CD4-positive, alpha-beta T cell (primary cell): Measurements from ENCODE around the gene YAE1. TPM values are rescaled to one million over a fixed set of nuclear protein-coding genes. Genes with fewer than 3 reads are reported as not detected.

Experiments
- ATAC-seq: fragments of 200-7000 bp; cut with Tn5 transposase; one replicate; pipeline ENCODE4 v1.10.0; 2022; ENCODE audit warnings: mild to moderate bottlenecking; ENCODE audit not compliant: poor library complexity
- CTCF ChIA-PET: fragments of 350-600 bp; sonication (Branson Sonifier 250); formaldehyde crosslinking; loops from one replicate; lab custom pipeline; 2021; ENCODE audit warnings: antibody characterized with exemption, inconsistent platforms; lab: Charles Lee
- POLR2A ChIA-PET: fragments of 350-600 bp; sonication (Branson Sonifier 250); formaldehyde crosslinking; loops from one replicate; lab custom pipeline; 2021; ENCODE audit warnings: antibody characterized with exemption, inconsistent platforms; lab: Charles Lee
- DNase-seq, 14 experiments: peaks; one replicate each; pipeline ENCODE4 v3.0.0-alpha.2; 2013 to 2020; ENCODE audit warnings: mixed read lengths in 2 of 14
- H3K27ac ChIP-seq, 2 donors: one replicate each; pipeline versions ENCODE4 v1.5.1 to v1.7.0; 2013; ENCODE audit warnings: low read length in 2 of 2, low read depth in 1 of 2, mild to moderate bottlenecking in 1 of 2
- H3K27me3 ChIP-seq, 2 experiments: 1 replicate in 1 of 2; 2 replicates in 1 of 2; pipeline versions ENCODE4 v1.6.1 to v1.7.0; 2013; ENCODE audit warnings: low read length in 2 of 2, control low read depth in 1 of 2, mild to moderate bottlenecking in 1 of 2, moderate library complexity in 1 of 2; ENCODE audit not compliant: insufficient read depth in 2 of 2, control insufficient read depth in 1 of 2
- H3K36me3 ChIP-seq: one replicate; pipeline ENCODE4 v1.6.1; 2013; ENCODE audit warnings: low read length, control low read depth; ENCODE audit not compliant: insufficient read depth
- H3K4me1 ChIP-seq: one replicate; pipeline ENCODE4 v1.6.1; 2013; ENCODE audit warnings: low read length, control low read depth; ENCODE audit not compliant: insufficient read depth
- H3K4me3 ChIP-seq: one replicate; pipeline ENCODE4 v1.5.1; 2013; ENCODE audit warnings: mild to moderate bottlenecking, low read length, moderate library complexity
- H3K9me3 ChIP-seq, 2 experiments: 1 replicate in 1 of 2; 2 replicates in 1 of 2; pipeline versions ENCODE4 v1.6.1 to v1.7.0; 2013; ENCODE audit warnings: low read length in 2 of 2, mild to moderate bottlenecking in 2 of 2, control low read depth in 1 of 2, moderate library complexity in 1 of 2; ENCODE audit not compliant: control insufficient read depth in 1 of 2, insufficient read depth in 1 of 2
- H3K27ac Mint-ChIP-seq: one replicate; pipeline ENCODE4 v1.8.0; 2020; ENCODE audit warnings: mixed read lengths
- H3K27me3 Mint-ChIP-seq: one replicate; pipeline ENCODE4 v1.8.0; 2021; ENCODE audit warnings: mixed read lengths
- H3K36me3 Mint-ChIP-seq: one replicate; pipeline ENCODE4 v1.8.0; 2021; ENCODE audit warnings: low read depth, mixed read lengths
- H3K4me1 Mint-ChIP-seq: one replicate; pipeline ENCODE4 v1.8.0; 2021; ENCODE audit warnings: low read depth, mixed read lengths
- H3K4me3 Mint-ChIP-seq: one replicate; pipeline ENCODE4 v1.8.0; 2020; ENCODE audit warnings: mild to moderate bottlenecking, mixed read lengths
- H3K9me3 Mint-ChIP-seq: one replicate; pipeline ENCODE4 v1.8.0; 2020; ENCODE audit warnings: mixed read lengths
- CTCF ChIP-seq: fragments of 200-600 bp; IDR thresholded peaks from one replicate; pipeline ENCODE4 v1.8.0; 2022; ENCODE audit warnings: antibody characterized with exemption, mild to moderate bottlenecking
- intact Hi-C, 2 experiments: fragments of 100-400 bp; cut with DNase I in 1 of 2; cut with micrococcal nuclease in 1 of 2; formaldehyde crosslinking; loops; one replicate each; pipeline versions ENCODE4 v1.15.1 to v1.9.0; 2023 to 2025; cut with DNase I, micrococcal nuclease
- total RNA-seq, 174 experiments: library from RNA in 2 of 174; stranded (reverse) in 2 of 174; gene quantifications; one replicate each; pipeline ENCODE4 v1.2.3 and lab custom pipeline; 2021 to 2026

Gene YAE1
- total RNA-seq, 2 experiments from 2014 or later = 5.0 to 7.4 TPM

- Histone ChIP-seq H3K27ac (no peak overlapping the region), H3K27me3 (peaks cover 0 to 5% of the 10 kb centered on the region in 2 experiments), H3K36me3 (no peaks in the 10 kb centered on the region), H3K4me3 (no peak overlapping the region), H3K4me1 (peaks cover 13% of the 10 kb centered on the region), H3K9me3 (no peaks in the 10 kb centered on the region)
- intact Hi-C loops = no loop called here
- DNase-seq = no peak
- no peak for TF ChIP-seq CTCF
- H3K4me1 Mint-ChIP-seq = peaks cover 65% of the 10 kb centered on the region
- H3K36me3 Mint-ChIP-seq = no peaks in the 10 kb centered on the region
- no peak overlapping the region for H3K4me3 Mint-ChIP-seq
- peak overlapping the region; percentile 48 for H3K27ac Mint-ChIP-seq
- ChIA-PET POLR2A (interaction anchor here (0.7 to 1.6 kb wide), 2 partner anchors 8 to 17 kb away, joined by 3 to 16 read pairs; partner anchors contain the start of gene RALA), CTCF (interaction anchor here (1.8 kb wide), 1 partner anchor 26 kb away, joined by 3 read pairs; no protein-coding TSS in a partner anchor)
- H3K27me3 Mint-ChIP-seq = peaks cover 17% of the 10 kb centered on the region
- ATAC-seq = no peak
- no peaks in the 10 kb centered on the region for H3K9me3 Mint-ChIP-seq
These were observed 40.1 kb downstream of the YAE1 start for GRCh38 chr7:39606352-39606751.

- ATAC-seq (no peak), DNase-seq (no peak)
- ChIA-PET POLR2A (interaction anchor here (1.1 kb wide), 1 partner anchor 26 kb away, joined by 3 read pairs; no protein-coding TSS in a partner anchor), CTCF (no interaction called here)
- Histone ChIP-seq H3K9me3 (no peaks in the 10 kb centered on the region), H3K4me3 (no peak overlapping the region), H3K36me3 (no peaks in the 10 kb centered on the region), H3K27me3 (peaks cover 0 to 5% of the 10 kb centered on the region in 2 experiments), H3K27ac (no peak overlapping the region), H3K4me1 (peaks cover 13% of the 10 kb centered on the region)
- Mint-ChIP-seq H3K4me3 (no peak overlapping the region), H3K4me1 (peaks cover 65% of the 10 kb centered on the region), H3K27me3 (peaks cover 17% of the 10 kb centered on the region), H3K9me3 (no peaks in the 10 kb centered on the region), H3K36me3 (no peaks in the 10 kb centered on the region), H3K27ac (no peak overlapping the region)
- intact Hi-C loops = no loop called here
- TF ChIP-seq CTCF = no peak
These were observed 40.7 kb downstream of the YAE1 start for GRCh38 chr7:39606941-39607340.

GRCh38 chr7:39607865-39608264 lies 41.7 kb downstream of the YAE1 start:
- H3K27ac ChIP-seq = no peak overlapping the region
- no peaks in the 10 kb centered on the region for H3K9me3 Mint-ChIP-seq
- ChIA-PET CTCF (no interaction called here), POLR2A (interaction anchor here (1.0 kb wide), 1 partner anchor 15 kb away, joined by 5 read pairs; the partner anchor contains the start of gene RALA)
- no peak overlapping the region for H3K4me3 Mint-ChIP-seq
- no peak overlapping the region for H3K27ac Mint-ChIP-seq
- H3K4me3 ChIP-seq = no peak overlapping the region
- H3K4me1 ChIP-seq = peaks cover 13% of the 10 kb centered on the region
- ATAC-seq (no peak), DNase-seq (no peak)
- H3K36me3 Mint-ChIP-seq = no peaks in the 10 kb centered on the region
- no peak for TF ChIP-seq CTCF
- H3K36me3 ChIP-seq = no peaks in the 10 kb centered on the region
- intact Hi-C loops = no loop called here
- no peaks in the 10 kb centered on the region for H3K9me3 ChIP-seq
- H3K4me1 Mint-ChIP-seq = peaks cover 65% of the 10 kb centered on the region
- H3K27me3 Mint-ChIP-seq = peaks cover 17% of the 10 kb centered on the region
- peaks cover 0 to 5% of the 10 kb centered on the region in 2 experiments for H3K27me3 ChIP-seq
